HG02571 (cell line): ENCODE data around the gene MAN2A2.
A peak's percentile ranks its signal among the peaks of the same experiment; 100 is the strongest.

Experiments used
- ATAC-seq: cut with Tn5 transposase; IDR thresholded peaks from one replicate; pipeline ENCODE4 v1.9.1; 2021; ENCODE audit warnings: mild to moderate bottlenecking, moderate library complexity; ENCODE audit not compliant: unreplicated experiment

Gene MAN2A2

DNA sequence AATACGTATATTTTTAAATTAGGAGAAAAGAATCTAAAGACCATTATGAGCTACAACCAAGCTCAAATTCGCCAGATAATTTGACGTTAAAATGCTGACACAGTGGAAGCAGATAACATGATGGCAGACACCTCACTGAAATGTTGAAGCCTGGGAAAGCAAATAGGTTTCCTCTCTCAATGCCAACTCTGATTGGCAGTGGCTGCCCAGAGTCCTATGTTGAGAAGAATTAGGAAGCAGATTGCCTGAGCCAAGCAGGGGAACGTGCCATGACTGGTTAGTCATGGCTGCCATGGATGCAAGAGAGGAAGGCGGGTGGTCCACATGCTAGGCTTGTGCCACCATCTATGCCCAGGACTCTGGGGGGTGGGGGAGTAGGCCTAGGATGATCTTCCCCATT lies 35.2 kb downstream of the MAN2A2 start:
- no peak for ATAC-seq

DNA sequence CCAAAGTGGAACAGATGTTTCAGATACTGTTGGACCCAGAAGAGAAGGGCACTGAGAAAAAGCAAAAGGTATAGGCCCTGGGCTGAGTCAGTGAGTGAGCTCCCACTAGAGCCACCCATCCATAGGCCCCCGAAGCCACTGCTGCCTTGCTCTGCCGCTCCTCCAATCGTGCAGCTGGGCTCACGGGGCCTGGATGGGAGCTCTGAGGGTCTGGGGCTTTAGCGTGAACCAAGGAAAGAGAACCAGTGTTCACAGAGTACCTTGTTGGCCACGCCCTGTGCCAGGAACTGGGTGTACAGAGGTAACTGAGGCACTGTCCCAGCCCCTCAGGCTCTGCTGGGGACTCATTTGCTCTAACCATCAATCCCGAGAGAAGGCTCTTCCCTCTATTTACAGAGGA lies 36.7 kb downstream of the MAN2A2 start:
- ATAC-seq = no peak

DNA sequence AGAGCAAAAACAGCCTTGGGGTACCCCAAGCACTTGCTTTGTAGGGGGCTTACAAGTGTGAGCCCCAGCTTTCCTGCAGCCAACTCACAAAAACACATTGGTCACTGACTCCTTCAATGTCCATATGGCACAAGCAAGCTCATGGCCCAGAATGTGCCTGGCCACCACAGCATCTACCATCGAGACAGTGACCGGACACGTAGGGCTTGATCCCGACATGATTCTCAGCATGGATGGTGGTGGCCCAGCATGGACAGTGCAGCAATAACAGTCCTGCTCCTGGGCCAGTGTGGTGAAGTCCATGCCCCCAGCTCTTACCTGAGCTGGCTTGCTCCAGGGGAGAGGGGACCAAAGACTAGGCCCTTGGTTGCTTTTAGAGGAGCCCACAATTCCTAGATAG lies 37.9 kb downstream of the MAN2A2 start:
- no peak for ATAC-seq

DNA sequence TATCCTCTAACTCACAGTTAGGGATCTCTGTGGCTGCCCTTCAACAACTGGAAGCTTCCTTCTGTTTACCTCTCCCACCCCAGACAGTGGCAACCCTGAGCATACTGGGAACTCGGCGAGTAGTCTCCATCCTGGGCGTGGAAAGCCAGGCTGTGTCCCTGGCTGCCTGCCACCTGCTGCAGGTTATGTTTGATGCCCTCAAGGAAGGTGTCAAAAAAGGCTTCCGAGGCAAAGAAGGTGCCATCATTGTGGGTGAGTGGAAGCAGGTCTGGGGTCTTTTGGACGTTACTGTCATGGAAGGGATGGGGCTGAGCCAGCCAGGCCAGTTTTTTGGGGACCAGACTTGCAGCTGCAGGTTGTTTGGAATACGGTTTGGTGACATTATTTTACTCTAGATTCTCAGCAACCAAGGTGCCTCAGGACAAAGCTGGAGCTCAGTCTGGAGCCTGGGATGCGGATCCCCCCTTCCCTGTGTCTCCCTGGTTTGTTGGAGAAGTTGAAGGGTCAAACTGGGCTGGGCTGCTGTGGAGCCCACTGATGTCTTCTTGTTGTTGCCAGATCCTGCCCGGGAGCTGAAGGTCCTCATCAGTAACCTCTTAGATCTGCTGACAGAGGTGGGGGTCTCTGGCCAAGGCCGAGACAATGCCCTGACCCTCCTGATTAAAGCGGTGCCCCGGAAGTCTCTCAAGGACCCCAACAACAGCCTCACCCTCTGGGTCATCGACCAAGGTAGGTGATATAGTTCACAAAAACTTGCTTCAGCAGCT lies 39.4 kb downstream of the MAN2A2 start:
- ATAC-seq = no peak

DNA sequence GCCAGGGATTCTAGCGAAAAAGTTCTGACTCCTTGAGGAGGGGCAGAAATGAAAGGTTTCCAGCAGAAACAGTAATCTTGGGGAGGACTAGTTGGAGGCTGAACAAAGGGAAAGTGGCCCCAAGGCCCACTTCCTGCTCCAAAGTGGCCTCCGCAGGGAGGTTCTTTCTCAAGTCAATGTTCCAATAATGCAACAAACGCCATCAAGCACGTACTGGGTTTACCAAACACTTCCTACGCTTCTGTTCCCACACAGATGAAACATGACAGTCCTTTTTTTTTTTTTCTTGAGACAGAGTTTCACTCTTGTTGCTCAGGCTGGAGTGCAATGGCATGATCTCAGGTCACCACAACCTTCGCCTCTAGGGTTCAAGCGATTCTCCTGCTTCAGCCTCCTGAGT lies 42.0 kb downstream of the MAN2A2 start:
- no peak for ATAC-seq

DNA sequence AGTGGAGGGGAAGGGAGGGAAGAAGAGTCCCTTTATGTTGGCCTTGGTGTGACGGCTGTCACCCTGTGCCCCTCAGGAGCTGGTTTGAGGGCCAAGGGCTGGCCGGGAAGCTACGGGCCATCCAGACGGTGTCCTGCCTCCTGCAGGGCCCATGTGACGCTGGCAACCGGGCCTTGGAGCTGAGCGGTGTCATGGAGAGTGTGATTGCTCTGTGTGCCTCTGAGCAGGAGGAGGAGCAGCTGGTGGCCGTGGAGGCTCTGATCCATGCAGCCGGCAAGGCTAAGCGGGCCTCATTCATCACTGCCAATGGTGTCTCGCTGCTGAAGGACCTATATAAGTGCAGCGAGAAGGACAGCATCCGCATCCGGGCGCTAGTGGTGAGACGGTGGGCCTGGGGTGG lies 43.4 kb downstream of the MAN2A2 start:
- no peak for ATAC-seq

DNA sequence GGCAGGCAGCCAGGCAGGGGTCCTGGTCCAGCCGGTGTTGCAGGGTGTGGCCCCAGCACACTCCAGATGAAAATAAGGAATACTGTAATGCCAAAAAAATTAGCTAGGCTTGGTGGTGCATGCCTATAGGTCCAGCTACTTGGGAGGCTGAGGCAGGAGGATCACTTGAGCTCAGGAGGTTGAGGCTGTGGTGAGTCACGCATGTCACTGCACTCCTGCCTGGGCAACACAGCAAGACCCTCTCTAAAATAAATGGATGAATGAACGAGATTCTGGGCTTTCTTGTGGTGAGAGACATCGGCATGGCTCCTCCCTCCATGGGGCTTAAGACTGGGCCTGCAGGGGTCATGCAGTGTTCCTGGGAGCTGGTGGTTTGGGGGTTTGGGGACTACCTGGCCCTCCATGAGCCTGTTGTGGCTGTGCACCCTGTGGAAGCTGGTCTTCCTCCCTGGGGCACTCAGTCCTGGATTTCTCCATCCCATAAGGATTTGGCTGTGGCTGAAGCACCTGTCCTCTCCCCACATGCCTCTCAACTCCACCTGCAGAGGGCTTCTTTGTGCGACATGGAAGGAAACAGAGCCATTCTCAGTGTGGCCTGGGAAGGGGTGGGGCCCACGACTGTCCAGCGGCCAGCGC lies 44.0 kb downstream of the MAN2A2 start:
- ATAC-seq = no peak

DNA sequence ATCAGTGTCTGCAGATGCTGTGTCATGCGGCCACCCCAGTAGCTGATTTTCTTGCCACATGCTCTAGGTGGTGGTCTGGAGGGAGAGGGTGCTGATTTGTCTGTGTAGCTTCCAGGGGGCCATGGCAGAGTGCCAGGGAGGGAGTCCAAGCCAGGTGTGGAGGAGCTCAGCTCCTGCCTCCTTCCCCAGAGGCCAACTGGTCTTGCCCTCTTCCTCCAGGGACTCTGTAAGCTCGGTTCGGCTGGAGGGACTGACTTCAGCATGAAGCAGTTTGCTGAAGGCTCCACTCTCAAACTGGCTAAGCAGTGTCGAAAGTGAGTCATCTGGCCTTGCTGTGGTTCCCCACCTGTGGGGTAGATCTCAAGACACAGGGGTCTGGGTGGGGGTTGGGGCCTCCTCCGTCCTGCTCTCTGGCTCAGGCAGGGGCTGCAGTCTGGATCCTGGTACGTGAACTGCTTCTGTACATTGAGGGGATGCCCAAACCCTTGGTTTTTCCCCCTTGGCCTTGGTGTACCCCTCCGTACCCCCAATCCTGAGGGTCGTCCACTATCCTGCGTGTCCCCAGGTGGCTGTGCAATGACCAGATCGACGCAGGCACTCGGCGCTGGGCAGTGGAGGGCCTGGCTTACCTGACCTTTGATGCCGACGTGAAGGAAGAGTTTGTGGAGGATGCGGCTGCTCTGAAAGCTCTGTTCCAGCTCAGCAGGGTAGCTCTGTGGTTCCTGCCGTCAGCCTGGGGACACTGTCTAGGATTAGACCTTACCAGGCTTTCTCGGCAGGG lies 44.7 kb downstream of the MAN2A2 start:
- no peak for ATAC-seq

DNA sequence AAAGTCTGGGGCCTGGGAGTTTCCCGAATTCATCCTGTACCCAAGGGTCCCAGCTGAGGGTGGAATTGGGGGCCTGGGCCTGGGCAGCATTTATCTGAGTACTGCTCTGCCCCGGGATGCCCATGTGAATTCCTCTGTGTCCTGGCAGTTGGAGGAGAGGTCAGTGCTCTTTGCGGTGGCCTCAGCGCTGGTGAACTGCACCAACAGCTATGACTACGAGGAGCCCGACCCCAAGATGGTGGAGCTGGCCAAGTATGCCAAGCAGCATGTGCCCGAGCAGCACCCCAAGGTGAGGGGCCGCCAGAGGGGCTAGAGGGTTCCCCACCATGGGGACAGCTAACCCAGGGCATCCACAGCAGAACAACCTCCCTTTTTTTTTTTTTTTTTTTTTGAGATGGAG lies 45.4 kb downstream of the MAN2A2 start:
- no peak for ATAC-seq

DNA sequence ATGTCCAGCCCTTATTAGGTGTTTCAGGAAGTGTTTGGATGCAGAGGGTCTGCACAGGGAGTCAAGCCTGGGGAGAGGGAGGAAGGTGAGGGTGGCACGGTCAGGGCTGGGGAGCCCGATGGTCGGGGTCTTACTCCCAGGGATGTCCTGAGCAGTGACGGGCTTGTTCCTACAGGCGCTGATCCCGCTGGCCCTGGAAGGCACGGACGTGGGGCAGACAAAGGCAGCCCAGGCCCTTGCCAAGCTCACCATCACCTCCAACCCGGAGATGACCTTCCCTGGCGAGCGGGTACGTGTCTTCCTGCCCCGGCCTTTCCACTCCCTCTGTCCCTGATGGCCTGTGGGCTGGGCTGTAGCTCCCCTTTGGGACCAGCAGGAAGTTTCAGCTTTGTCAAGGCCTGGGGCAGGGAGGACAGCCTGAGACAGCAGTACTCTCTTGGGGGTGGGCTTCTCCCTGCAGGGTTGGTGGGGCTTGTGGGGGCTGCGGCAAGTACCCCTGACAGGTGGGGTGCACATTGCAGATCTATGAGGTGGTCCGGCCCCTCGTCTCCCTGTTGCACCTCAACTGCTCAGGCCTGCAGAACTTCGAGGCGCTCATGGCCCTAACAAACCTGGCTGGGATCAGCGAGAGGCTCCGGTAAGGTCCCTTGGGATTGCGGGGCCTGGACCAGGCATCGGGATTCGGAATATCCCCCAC lies 47.0 kb downstream of the MAN2A2 start:
- no peak for ATAC-seq

DNA sequence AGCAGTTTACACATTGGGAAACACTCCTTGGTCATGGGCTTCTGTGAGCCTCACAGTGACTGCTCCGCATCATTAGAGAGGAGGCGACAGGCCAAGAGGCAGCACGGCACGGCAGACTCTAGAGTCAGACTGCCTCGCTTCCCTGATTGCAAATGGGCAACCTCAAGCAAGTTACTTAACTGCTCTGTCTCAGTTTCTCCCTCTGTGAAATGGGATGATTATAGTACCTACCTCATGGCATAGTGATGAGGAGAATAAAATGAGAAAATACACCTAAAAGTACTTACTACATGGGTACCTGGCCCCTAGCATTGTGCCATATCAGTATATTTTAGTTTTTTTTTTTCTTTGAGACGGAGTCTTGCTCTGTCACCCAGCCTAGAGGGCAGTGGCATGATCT lies 47.6 kb downstream of the MAN2A2 start:
- ATAC-seq = no peak

DNA sequence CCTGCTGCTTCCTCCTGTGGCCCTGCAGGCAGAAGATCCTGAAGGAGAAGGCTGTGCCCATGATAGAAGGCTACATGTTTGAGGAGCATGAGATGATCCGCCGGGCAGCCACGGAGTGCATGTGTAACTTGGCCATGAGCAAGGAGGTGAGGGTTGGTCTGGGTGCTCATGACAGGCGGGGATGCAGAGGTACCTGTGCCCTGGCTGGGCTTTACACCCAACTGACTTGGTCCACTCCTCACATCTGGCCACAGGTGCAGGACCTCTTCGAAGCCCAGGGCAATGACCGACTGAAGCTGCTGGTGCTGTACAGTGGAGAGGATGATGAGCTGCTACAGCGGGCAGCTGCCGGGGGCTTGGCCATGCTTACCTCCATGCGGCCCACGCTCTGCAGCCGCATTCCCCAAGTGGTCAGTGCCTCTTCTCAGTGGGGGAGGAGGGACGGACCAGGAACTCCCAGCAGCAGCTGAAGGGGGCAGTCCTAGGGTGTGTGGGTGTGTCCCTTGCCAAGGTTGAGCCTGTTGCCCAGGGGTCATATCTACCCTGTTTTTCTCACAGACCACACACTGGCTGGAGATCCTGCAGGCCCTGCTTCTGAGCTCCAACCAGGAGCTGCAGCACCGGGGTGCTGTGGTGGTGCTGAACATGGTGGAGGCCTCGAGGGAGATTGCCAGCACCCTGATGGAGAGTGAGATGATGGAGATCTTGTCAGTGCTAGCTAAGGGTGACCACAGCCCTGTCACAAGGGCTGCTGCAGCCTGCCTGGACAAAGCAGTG lies 50.0 kb downstream of the MAN2A2 start:
- ATAC-seq = no peak

DNA sequence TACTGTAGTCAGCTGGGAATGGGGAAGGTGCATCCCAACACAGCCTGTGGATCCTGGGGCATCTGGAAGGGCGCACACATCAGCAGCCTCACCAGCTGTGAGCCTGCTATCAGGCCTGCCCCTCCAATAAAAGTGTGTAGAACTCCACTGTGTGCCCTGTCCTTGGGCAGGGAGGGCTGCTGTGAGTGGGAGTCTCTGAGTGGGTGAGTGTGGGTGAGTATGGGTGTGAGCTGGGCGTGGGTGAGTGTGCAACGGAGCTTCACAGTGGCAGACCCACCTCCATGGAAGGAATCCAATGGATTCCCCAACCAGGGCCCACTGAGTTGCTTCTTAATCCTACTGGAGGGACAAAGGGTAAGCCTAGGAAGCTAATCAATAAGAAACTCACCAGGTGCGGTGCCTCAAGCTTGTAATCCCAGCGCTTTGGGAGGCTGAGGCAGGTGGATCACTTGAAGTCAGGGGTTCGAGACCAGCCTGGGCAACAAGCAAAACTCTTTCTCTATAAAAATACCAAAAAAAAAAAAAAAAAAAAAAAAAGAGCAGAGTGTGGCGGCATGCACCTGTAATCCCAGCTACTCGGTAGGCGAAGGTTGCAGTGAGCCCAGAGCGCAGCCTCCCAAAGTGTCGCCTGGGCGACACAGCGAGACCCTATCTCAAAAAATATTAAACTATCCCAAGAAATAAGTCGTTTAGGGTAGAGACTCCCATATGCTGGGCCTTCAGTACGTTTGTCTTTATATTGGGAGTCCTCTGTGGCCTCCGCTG lies 51.0 kb downstream of the MAN2A2 start:
- no peak for ATAC-seq

DNA sequence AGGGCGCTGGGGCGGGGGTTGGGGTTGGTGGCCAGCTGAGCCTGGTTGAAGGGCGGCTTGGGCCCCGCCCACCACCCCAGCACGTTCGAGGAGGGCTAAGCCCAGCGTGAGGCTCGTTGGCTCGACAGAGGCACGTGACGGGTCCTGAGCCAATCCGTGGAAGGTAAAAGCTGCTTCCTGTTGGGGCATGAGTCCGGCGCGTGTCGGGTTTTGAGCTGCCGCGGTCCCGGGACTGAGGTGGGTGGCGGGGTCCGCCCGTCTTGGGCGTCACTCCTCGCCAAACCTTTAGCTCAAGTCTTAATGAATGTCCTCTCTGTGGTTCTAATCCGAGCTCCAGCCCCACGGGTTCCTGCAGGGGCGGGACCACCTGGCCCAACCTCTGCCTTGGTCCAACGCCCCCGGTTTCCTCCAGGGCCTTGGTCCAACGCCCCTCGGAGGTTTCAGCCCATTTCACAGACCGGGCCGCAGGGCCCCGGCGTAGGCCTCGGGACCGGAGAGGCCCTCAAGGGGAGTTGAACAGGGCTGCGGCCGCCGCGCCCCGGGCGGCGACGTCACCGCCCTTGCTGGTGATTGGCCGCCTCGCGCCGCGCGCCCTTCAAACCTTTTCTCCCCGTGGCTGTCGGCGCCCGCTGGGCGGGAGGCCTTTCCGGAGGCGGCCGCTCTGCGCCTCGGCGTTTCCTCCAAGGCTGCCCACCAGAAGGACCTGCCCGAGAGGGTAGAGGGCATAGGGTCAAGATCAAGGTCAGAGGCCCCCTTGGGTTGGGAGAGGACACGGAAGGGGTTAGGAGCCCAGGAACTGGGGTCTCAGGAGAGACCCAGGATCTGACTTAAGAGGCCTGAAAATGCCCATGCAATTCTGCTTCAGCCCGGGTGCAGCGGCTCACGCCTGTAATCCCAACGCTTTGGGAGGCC lies 51.9 kb downstream of the MAN2A2 start, which contains the start of gene RCCD1:
Gene RCCD1, plus strand, starts transcription at position 173 of the 912 bp plus-strand sequence. CDS start 1,851 bp downstream, outside the sequence.
- peak; percentile 91 for ATAC-seq

DNA sequence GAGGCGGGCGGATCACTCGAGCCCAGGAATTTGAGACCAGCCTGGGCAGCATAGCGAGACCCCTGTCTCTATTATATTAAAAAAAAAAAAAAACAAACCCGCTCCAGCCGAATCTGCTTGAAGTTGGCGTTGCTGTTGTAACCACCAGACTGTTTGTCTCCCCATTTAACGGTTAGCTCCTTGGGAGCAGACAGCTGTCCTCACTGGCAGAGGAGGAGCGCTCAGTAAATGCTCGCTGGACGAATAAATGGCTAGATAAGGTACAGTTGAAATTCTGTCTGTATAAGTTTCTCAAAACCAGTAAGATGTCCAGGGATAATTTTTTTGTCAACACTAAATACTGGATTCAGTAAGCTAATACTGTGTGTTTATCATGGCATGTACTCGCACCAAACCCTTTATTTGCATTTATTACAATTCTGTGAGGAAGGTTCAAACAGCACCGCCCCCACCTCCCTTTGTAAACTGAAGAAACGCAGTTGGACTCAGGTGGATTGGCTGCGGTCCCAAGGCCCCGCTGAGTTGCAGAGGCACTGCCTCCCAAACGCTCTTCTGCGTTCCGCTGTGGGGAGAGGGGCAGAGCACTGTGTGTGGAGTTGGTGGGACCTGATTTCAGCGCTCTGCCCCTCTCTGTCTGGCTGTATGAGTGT lies 52.6 kb downstream of the MAN2A2 start:
- no peak for ATAC-seq

DNA sequence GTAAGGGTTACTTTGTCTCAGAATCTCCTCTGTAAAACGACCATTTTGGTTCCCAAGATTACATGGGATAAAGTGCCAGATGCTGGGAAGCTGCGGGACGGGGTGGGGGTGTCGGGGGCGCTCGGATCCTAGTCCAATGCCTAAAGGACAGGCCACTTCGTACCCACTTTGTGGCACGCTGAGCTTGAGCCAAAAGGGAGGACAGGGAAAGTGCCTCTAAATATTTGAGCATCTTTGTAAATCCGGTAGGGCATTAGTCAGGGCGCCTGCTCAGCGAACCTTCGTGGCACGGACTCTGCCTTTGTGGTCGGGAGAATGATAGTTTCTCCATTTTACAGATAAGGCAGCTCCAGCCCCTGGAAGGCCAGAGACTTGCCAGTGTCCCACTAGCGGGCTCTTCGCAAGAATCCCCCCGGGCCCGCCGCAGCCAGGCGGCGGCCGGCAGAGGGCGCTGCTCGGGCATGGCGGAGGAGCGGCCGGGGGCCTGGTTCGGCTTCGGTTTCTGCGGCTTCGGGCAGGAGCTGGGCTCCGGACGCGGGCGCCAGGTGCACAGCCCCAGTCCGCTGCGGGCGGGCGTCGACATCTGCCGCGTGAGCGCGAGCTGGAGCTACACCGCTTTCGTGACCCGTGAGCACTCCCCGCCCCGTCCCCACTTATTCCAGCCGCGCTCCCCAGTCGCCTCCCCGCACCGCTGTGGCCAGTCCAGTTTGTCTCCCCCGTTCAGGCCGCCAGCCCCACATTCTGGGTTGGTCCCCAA lies 53.4 kb downstream of the MAN2A2 start:
- ATAC-seq = no peak

DNA sequence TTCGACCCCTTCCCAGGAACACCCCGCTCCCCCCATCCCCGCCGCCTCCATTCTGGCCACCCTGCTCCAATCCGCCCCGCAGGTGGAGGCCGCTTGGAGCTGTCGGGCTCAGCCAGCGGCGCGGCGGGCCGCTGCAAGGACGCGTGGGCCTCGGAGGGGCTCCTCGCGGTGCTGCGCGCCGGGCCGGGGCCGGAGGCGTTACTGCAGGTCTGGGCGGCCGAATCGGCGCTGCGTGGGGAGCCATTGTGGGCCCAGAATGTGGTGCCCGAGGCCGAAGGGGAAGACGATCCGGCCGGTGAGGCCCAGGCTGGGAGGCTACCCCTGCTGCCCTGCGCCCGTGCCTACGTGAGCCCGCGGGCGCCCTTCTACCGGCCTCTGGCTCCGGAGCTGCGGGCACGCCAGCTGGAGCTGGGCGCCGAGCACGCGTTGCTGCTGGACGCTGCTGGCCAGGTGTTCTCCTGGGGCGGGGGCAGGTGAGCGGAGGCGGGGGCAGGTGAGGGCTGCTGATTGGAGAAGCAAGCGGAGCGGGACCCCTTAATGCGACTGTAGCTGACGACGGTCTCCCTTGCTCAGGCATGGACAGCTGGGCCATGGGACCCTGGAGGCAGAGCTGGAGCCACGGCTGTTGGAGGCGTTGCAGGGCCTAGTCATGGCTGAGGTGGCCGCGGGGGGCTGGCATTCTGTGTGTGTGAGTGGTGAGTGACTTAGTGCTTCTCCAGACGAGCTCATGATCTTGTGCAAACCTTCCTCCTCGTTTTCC lies 54.1 kb downstream of the MAN2A2 start:
- ATAC-seq = no peak
